DOHH2 (cell line): ENCODE results near the gene MCF2L2.

ENCODE experiments used
- H3F3A ChIP-seq: fragments of 200-600 bp; sonication (generic), shearing (Covaris generic); 2 replicates; pipeline ENCODE4 v1.6.0; 2016; ENCODE audit warnings: antibody characterized with exemption, mild to moderate bottlenecking; ENCODE audit not compliant: control insufficient read depth, insufficient read depth
- H3K27ac ChIP-seq: fragments of 200-600 bp; sonication (generic); 2 replicates; pipeline ENCODE4 v1.5.1; 2014; ENCODE audit warnings: low read depth, mild to moderate bottlenecking, low read length, moderate library complexity
- H3K27me3 ChIP-seq: fragments of 200-600 bp; sonication (generic); 2 replicates; pipeline ENCODE4 v1.6.1; 2014; ENCODE audit warnings: mild to moderate bottlenecking, low read length, mixed read lengths; ENCODE audit not compliant: control insufficient read depth
- H3K36me3 ChIP-seq: fragments of 200-600 bp; sonication (generic); 2 replicates; pipeline ENCODE4 v1.6.1; 2014; ENCODE audit warnings: mild to moderate bottlenecking, low read length, moderate library complexity, mixed read lengths; ENCODE audit not compliant: control insufficient read depth
- H3K4me1 ChIP-seq: fragments of 200-600 bp; sonication (generic); 2 replicates; pipeline ENCODE4 v1.6.1; 2014; ENCODE audit warnings: mild to moderate bottlenecking, low read length, mixed read lengths; ENCODE audit not compliant: control insufficient read depth
- H3K4me2 ChIP-seq: fragments of 200-600 bp; sonication (generic); 2 replicates; pipeline ENCODE4 v1.6.0; 2014; ENCODE audit warnings: mild to moderate bottlenecking, low read length, moderate library complexity
- H3K4me3 ChIP-seq: fragments of 200-600 bp; sonication (generic); 2 replicates; pipeline ENCODE4 v1.5.1; 2014; ENCODE audit warnings: mild to moderate bottlenecking, low read length, mixed read lengths
- H3K79me2 ChIP-seq: fragments of 200-600 bp; sonication (generic); 2 replicates; pipeline ENCODE4 v1.6.1; 2014; ENCODE audit warnings: mild to moderate bottlenecking, low read length, mixed read lengths; ENCODE audit not compliant: control insufficient read depth
- H3K9me2 ChIP-seq: fragments of 200-600 bp; sonication (generic); replicated peaks from 2 replicates; pipeline ENCODE4 v1.6.1; 2014; ENCODE audit warnings: mild to moderate bottlenecking, low read length, mixed read lengths; ENCODE audit not compliant: control insufficient read depth
- H3K9me3 ChIP-seq: fragments of 200-600 bp; sonication (generic); 2 replicates; pipeline ENCODE4 v1.6.1; 2014; ENCODE audit warnings: antibody characterized with exemption, low read length, mixed read lengths; ENCODE audit not compliant: control insufficient read depth, insufficient read depth
- H4K20me1 ChIP-seq: fragments of 200-600 bp; sonication (generic); 2 replicates; pipeline ENCODE4 v1.6.0; 2014; ENCODE audit warnings: low read depth, mild to moderate bottlenecking, antibody characterized with exemption, low read length, moderate library complexity; ENCODE audit not compliant: control insufficient read depth, insufficient read depth
- CTCF ChIP-seq: fragments of 200-600 bp; sonication (generic); IDR thresholded peaks from one replicate; pipeline ENCODE4 v1.5.1; 2014; ENCODE audit warnings: antibody characterized with exemption, mild to moderate bottlenecking, low read depth, low read length; ENCODE audit not compliant: poor library complexity, severe bottlenecking
- EZH2phosphoT487 ChIP-seq: fragments of 200-600 bp; sonication (generic); IDR thresholded peaks from 2 replicates; pipeline ENCODE4 v1.6.1; 2017; ENCODE audit warnings: borderline replicate concordance, mild to moderate bottlenecking, antibody characterized with exemption, low read length, moderate library complexity, mixed read lengths

Gene MCF2L2

GRCh38 chr3:183438735-183439134 lies 10.3 kb upstream of the MCF2L2 start:
- H3K4me1 ChIP-seq, result peaks cover 11% of the 10 kb centered on the region
- no peaks in the 10 kb centered on the region for H3K27me3 ChIP-seq
- no peak overlapping the region for H3K4me2 ChIP-seq
- H3K36me3 ChIP-seq, result no peaks in the 10 kb centered on the region
- H3K9me2 ChIP-seq, result no peaks in the 10 kb centered on the region
- H3K27ac ChIP-seq, result no peak overlapping the region
- H3K9me3 ChIP-seq, result peaks cover 14% of the 10 kb centered on the region
- H3F3A ChIP-seq, result no peaks in the 10 kb centered on the region
- no peaks in the 10 kb centered on the region for H3K79me2 ChIP-seq
- H4K20me1 ChIP-seq, result no peaks in the 10 kb centered on the region
- H3K4me3 ChIP-seq, result no peak overlapping the region
- no peak for TF ChIP-seq EZH2phosphoT487
- no peak for TF ChIP-seq CTCF

- Histone ChIP-seq H3K36me3 (no peaks in the 10 kb centered on the region), H3K79me2 (no peaks in the 10 kb centered on the region), H3K4me2 (no peak overlapping the region), H3K4me1 (peaks cover 11% of the 10 kb centered on the region), H4K20me1 (no peaks in the 10 kb centered on the region), H3K4me3 (no peak overlapping the region), H3K27ac (no peak overlapping the region), H3K27me3 (peaks cover 2% of the 10 kb centered on the region), H3K9me3 (peaks cover 6% of the 10 kb centered on the region), H3K9me2 (no peaks in the 10 kb centered on the region), H3F3A (no peaks in the 10 kb centered on the region)
- TF ChIP-seq EZH2phosphoT487 (no peak), CTCF (no peak)
Observed at GRCh38 chr3:183437666-183438564, 9.5 kb upstream of the MCF2L2 start.

- no peaks in the 10 kb centered on the region for H3K36me3 ChIP-seq
- H3K27ac ChIP-seq, result no peak overlapping the region
- no peaks in the 10 kb centered on the region for H3K9me3 ChIP-seq
- H3K9me2 ChIP-seq, result no peaks in the 10 kb centered on the region
- peaks cover 7% of the 10 kb centered on the region for H3K27me3 ChIP-seq
- no peaks in the 10 kb centered on the region for H4K20me1 ChIP-seq
- H3K4me2 ChIP-seq, result no peak overlapping the region
- no peaks in the 10 kb centered on the region for H3K79me2 ChIP-seq
- H3F3A ChIP-seq, result no peaks in the 10 kb centered on the region
- TF ChIP-seq EZH2phosphoT487 (no peak), CTCF (no peak)
- H3K4me1 ChIP-seq, result peaks cover 11% of the 10 kb centered on the region
- H3K4me3 ChIP-seq, result no peak overlapping the region
Observed at GRCh38 chr3:183437061-183437460, 8.6 kb upstream of the MCF2L2 start.
